KMS-11 (cell line): ENCODE data around the gene SEL1L.
"Not testable (repeated sequence)": the region's sequence is repeated elsewhere in the genome, so short reads cannot be mapped to it uniquely, and the experiment has no call there.

ENCODE experiments used
- H2AFZ ChIP-seq: fragments of 200-600 bp; sonication (generic); 2 replicates; pipeline ENCODE4 v1.6.1; 2016; ENCODE audit warnings: antibody characterized with exemption, mixed run types, low read depth
- H3K27ac ChIP-seq: fragments of 200-600 bp; sonication (generic); 2 replicates; pipeline ENCODE4 v1.6.1; 2016; ENCODE audit warnings: mild to moderate bottlenecking, mixed run types
- H3K27me3 ChIP-seq: fragments of 200-600 bp; sonication (generic); 2 replicates; pipeline ENCODE4 v1.6.1; 2017; ENCODE audit warnings: mild to moderate bottlenecking, low read depth, mixed run types, moderate library complexity; ENCODE audit not compliant: insufficient read depth
- H3K36me3 ChIP-seq: fragments of 200-600 bp; sonication (generic); 2 replicates; pipeline ENCODE4 v1.6.1; 2017; ENCODE audit warnings: mild to moderate bottlenecking, mixed run types; ENCODE audit not compliant: insufficient read depth
- H3K4me1 ChIP-seq: fragments of 200-600 bp; sonication (generic); 2 replicates; pipeline ENCODE4 v1.6.1; 2016; ENCODE audit warnings: mild to moderate bottlenecking, low read depth, mixed run types; ENCODE audit not compliant: poor library complexity, severe bottlenecking
- H3K4me2 ChIP-seq: fragments of 200-600 bp; sonication (generic); 2 replicates; pipeline ENCODE4 v1.7.0; 2016; ENCODE audit warnings: mild to moderate bottlenecking, mixed run types
- H3K4me3 ChIP-seq: fragments of 200-600 bp; sonication (generic); IDR thresholded peaks from 2 replicates; pipeline ENCODE4 v1.6.1; 2017; ENCODE audit warnings: low read depth, low read length, mixed read lengths; ENCODE audit not compliant: insufficient read depth
- H3K79me2 ChIP-seq: fragments of 200-600 bp; sonication (generic); 2 replicates; pipeline ENCODE4 v1.6.1; 2016; ENCODE audit warnings: low read depth, mixed run types; ENCODE audit not compliant: insufficient read depth
- H3K9ac ChIP-seq: fragments of 200-600 bp; sonication (generic); 2 replicates; pipeline ENCODE4 v1.6.1; 2016; ENCODE audit warnings: mild to moderate bottlenecking, mixed run types
- H4K20me1 ChIP-seq: fragments of 200-600 bp; sonication (generic); 2 replicates; pipeline ENCODE4 v1.6.1; 2016; ENCODE audit warnings: mild to moderate bottlenecking, mixed run types; ENCODE audit not compliant: insufficient read depth
- TF ChIP-seq, protein P1 (sequence below): fragments of 200-600 bp; sonication (generic); conservative IDR thresholded peaks from 2 replicates; pipeline ENCODE4 v1.6.1; 2017; ENCODE audit warnings: low read depth, mild to moderate bottlenecking, antibody characterized with exemption, low read length, moderate library complexity, mixed read lengths

SEL1L gene

DNA sequence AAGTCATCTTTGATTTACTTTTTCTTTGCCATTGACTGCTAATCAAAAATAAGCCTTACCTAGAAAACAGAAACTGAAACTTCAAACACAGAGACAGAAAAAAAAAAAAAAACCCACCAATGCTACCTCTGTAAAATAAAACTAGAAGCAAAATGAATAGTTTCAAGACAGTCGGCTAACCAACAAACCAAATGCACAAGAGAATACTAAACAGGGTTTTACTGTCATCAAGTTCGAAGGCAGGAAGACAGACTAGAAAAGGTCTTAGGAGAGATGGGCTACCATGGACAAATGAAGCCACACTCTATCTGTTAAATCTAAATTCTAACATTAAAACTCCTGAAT is 59.5 kb downstream of the SEL1L start:
- H3K27me3 ChIP-seq = no peaks in the 10 kb centered on the region
- peaks cover 99% of the 10 kb centered on the region for H3K4me1 ChIP-seq
- H3K27ac ChIP-seq = peak overlapping the region; percentile 94
- H3K9ac ChIP-seq = peak overlapping the region; percentile 2; the same call in 1 of the 2 replicates
- TF ChIP-seq, protein P1, sequence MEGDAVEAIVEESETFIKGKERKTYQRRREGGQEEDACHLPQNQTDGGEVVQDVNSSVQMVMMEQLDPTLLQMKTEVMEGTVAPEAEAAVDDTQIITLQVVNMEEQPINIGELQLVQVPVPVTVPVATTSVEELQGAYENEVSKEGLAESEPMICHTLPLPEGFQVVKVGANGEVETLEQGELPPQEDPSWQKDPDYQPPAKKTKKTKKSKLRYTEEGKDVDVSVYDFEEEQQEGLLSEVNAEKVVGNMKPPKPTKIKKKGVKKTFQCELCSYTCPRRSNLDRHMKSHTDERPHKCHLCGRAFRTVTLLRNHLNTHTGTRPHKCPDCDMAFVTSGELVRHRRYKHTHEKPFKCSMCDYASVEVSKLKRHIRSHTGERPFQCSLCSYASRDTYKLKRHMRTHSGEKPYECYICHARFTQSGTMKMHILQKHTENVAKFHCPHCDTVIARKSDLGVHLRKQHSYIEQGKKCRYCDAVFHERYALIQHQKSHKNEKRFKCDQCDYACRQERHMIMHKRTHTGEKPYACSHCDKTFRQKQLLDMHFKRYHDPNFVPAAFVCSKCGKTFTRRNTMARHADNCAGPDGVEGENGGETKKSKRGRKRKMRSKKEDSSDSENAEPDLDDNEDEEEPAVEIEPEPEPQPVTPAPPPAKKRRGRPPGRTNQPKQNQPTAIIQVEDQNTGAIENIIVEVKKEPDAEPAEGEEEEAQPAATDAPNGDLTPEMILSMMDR = no peak
- H3K4me2 ChIP-seq = peak overlapping the region; percentile 77
- H2AFZ ChIP-seq = no peak overlapping the region
- H3K36me3 ChIP-seq = peaks cover 7% of the 10 kb centered on the region; the same call in 1 of the 2 replicates
- H4K20me1 ChIP-seq = no peaks in the 10 kb centered on the region
- no peaks in the 10 kb centered on the region; the same call in 1 of the 2 replicates for H3K79me2 ChIP-seq
- H3K4me3 ChIP-seq = no peak overlapping the region

GRCh38 chr14:81473456-81474147 is 60.1 kb downstream of the SEL1L start:
- peak overlapping the region; percentile 94 for H3K27ac ChIP-seq
- H3K27me3 ChIP-seq = no peaks in the 10 kb centered on the region
- peaks cover 7% of the 10 kb centered on the region; the same call in 1 of the 2 replicates for H3K36me3 ChIP-seq
- no peak overlapping the region for H2AFZ ChIP-seq
- TF ChIP-seq, protein P1 = no peak
- H3K79me2 ChIP-seq = no peaks in the 10 kb centered on the region; the same call in 1 of the 2 replicates
- H4K20me1 ChIP-seq = no peaks in the 10 kb centered on the region
- peak overlapping the region; percentile 19; the same call in 1 of the 2 replicates for H3K9ac ChIP-seq
- peaks cover 99% of the 10 kb centered on the region for H3K4me1 ChIP-seq
- H3K4me3 ChIP-seq = no peak overlapping the region
- peak overlapping the region; percentile 77 for H3K4me2 ChIP-seq

DNA sequence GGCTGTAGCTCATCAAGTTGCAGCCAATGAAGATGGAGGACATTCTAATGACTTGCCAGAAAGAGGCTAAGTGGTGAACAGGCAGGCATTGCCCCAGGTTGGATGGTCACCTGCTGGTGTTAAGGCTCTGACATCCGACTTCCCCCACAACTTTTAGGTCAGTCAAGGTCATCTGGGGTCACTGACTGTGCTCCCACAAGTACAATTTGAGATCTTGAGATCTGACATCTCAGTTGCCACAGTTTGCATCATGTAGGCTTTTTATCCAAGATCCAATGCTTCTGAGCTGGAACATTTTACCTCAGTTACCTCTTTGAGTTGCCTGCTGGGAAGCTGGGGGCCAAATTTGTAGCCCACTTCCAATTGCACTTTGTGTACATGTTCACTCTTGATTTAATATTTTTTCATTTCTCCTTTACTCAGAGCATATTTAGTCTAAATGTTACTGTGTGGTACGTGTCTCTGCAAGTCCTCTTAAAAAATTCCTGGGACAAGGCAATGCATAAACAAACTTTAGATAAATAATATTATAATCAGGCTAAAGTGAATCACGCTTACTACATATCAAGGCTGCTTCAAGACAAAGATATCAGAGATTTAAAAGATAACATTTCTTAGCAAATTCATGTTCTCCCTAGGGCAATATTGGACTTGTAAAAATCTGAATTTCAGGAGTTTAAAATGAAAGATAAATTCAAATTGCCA is 61.4 kb downstream of the SEL1L start:
- Histone ChIP-seq H3K27ac (peak overlapping the region; percentile 94), H3K4me3 (no peak overlapping the region), H3K36me3 (peaks cover 3% of the 10 kb centered on the region; the same call in 1 of the 2 replicates), H3K27me3 (no peaks in the 10 kb centered on the region), H3K4me1 (peaks cover 92% of the 10 kb centered on the region), H3K4me2 (peak overlapping the region; percentile 77), H3K9ac (peak overlapping the region; percentile 47; the same call in 1 of the 2 replicates), H4K20me1 (no peaks in the 10 kb centered on the region), H2AFZ (no peak overlapping the region), H3K79me2 (no peaks in the 10 kb centered on the region)
- TF ChIP-seq, protein P1 = no peak

GRCh38 chr14:81471062-81471461 is 62.6 kb downstream of the SEL1L start:
- Histone ChIP-seq H3K27me3 (no peaks in the 10 kb centered on the region), H3K79me2 (no peaks in the 10 kb centered on the region), H4K20me1 (no peaks in the 10 kb centered on the region), H3K36me3 (no peaks in the 10 kb centered on the region), H3K4me3 (no peak overlapping the region), H3K4me2 (peak overlapping the region; percentile 77), H3K9ac (peak overlapping the region; percentile 47; the same call in 1 of the 2 replicates), H2AFZ (no peak overlapping the region), H3K27ac (peak overlapping the region; percentile 94), H3K4me1 (peaks cover 80% of the 10 kb centered on the region)
- TF ChIP-seq, protein P1 = no peak

- not testable (repeated sequence) for H2AFZ ChIP-seq, H3K79me2 ChIP-seq, H3K36me3 ChIP-seq, H3K27me3 ChIP-seq, H3K4me3 ChIP-seq, H4K20me1 ChIP-seq
- Histone ChIP-seq H3K9ac (peak overlapping the region; percentile 47; the same call in 1 of the 2 replicates), H3K4me1 (peaks cover 74% of the 10 kb centered on the region), H3K4me2 (peak overlapping the region; percentile 77), H3K27ac (peak overlapping the region; percentile 94)
Measured at GRCh38 chr14:81470557-81470826, 63.2 kb downstream of the SEL1L start.
